HCT116 (cell line): ENCODE results near the gene DCUN1D2.

Experiments used
- CTCF ChIP-seq, 3 experiments: fragments of 200-600 bp in 1 of 3; sonication (generic) in 1 of 3; IDR thresholded peaks in 2 of 3; conservative IDR thresholded peaks in 1 of 3; 2 replicates each; pipeline ENCODE4 v1.5.1; 2012 to 2017; ENCODE audit warnings: low read depth in 2 of 3, low read length in 2 of 3, antibody characterized with exemption in 1 of 3, borderline replicate concordance in 1 of 3, control low read depth in 1 of 3, mild to moderate bottlenecking in 1 of 3, mixed read lengths in 1 of 3, mixed run types in 1 of 3, moderate library complexity in 1 of 3; ENCODE audit not compliant: insufficient read depth in 1 of 3
- POLR2A ChIP-seq: IDR thresholded peaks from 2 replicates; pipeline ENCODE4 v1.7.0; 2011; ENCODE audit warnings: borderline replicate concordance; ENCODE audit not compliant: insufficient read depth, insufficient read length; ENCODE audit errors: extremely low read depth
- RAD21 ChIP-seq: IDR thresholded peaks from 2 replicates; pipeline ENCODE4 v1.6.1; 2012; ENCODE audit warnings: low read depth, mild to moderate bottlenecking
- SIN3A ChIP-seq: IDR thresholded peaks from 2 replicates; pipeline ENCODE4 v1.6.1; 2012; ENCODE audit warnings: low read depth
- ZNF274 ChIP-seq: fragments of 200-500 bp; sonication (Bioruptor generic); IDR thresholded peaks from 2 replicates; pipeline ENCODE4 v1.6.1; 2014; ENCODE audit warnings: mild to moderate bottlenecking, low read depth, low read length, inconsistent platforms

GRCh38 chr13:113433391-113433916 is 57.1 kb downstream of the DCUN1D2 start:
- TF ChIP-seq ZNF274 (no peak), SIN3A (no peak), RAD21 (no peak), CTCF (IDR thresholded peaks at IDR 0.05 in 2 of 3, conservative IDR thresholded peaks at IDR 0.05 in 1 of 3; ENCODE audit: borderline replicate concordance in 1 of 3, insufficient read depth in 1 of 3, low read depth in 2 of 3, low read length in 2 of 3) (no peak), POLR2A (no peak)
